Loucy (cell line): ENCODE data around the gene SEL1L.

Experiments used
- EZH2phosphoT487 ChIP-seq: fragments of 200-600 bp; IDR thresholded peaks from 2 replicates; pipeline ENCODE4 v1.6.1; 2018; ENCODE audit warnings: antibody characterized with exemption, mild to moderate bottlenecking, moderate library complexity, borderline replicate concordance
- TF ChIP-seq, protein P1 (sequence below): fragments of 200-600 bp; sonication (generic); conservative IDR thresholded peaks from 2 replicates; pipeline ENCODE4 v1.5.1; 2014; ENCODE audit warnings: mild to moderate bottlenecking, antibody characterized with exemption, low read length

GRCh38 chr14:81433378-81433777 lies 100.3 kb downstream of the SEL1L start:
- TF ChIP-seq, protein P1, sequence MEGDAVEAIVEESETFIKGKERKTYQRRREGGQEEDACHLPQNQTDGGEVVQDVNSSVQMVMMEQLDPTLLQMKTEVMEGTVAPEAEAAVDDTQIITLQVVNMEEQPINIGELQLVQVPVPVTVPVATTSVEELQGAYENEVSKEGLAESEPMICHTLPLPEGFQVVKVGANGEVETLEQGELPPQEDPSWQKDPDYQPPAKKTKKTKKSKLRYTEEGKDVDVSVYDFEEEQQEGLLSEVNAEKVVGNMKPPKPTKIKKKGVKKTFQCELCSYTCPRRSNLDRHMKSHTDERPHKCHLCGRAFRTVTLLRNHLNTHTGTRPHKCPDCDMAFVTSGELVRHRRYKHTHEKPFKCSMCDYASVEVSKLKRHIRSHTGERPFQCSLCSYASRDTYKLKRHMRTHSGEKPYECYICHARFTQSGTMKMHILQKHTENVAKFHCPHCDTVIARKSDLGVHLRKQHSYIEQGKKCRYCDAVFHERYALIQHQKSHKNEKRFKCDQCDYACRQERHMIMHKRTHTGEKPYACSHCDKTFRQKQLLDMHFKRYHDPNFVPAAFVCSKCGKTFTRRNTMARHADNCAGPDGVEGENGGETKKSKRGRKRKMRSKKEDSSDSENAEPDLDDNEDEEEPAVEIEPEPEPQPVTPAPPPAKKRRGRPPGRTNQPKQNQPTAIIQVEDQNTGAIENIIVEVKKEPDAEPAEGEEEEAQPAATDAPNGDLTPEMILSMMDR, result no peak
- no peak for TF ChIP-seq EZH2phosphoT487
